HepG2 (cell line): ENCODE measurements around the gene PC. TPM values are rescaled to one million over a fixed set of nuclear protein-coding genes. Genes with fewer than 3 reads are reported as not detected.

Experiments
- AGO2 ChIP-seq: fragments of 200-400 bp; formaldehyde crosslinking; optimal IDR thresholded peaks from 2 replicates; pipeline ENCODE3; 2017; ENCODE audit warnings: mild to moderate bottlenecking, low read depth, low read length, moderate library complexity
- AKNA ChIP-seq: sonication (generic); formaldehyde crosslinking; IDR thresholded peaks from 2 replicates; pipeline ENCODE4 v1.4.0; 2020; ENCODE audit warnings: missing genetic modification reagents, borderline replicate concordance
- CEBPG ChIP-seq: IDR thresholded peaks from 2 replicates; pipeline ENCODE4 v1.6.1; 2016
- ELF3 ChIP-seq: IDR thresholded peaks from 2 replicates; pipeline ENCODE4 v1.6.1; 2016; ENCODE audit warnings: missing genetic modification reagents, missing compliant biosample characterization
- FOXA3 ChIP-seq: IDR thresholded peaks from 2 replicates; pipeline ENCODE4 v1.6.1; 2016; ENCODE audit warnings: missing genetic modification reagents, missing compliant biosample characterization
- JDP2 ChIP-seq: sonication (generic); formaldehyde crosslinking; IDR thresholded peaks from 2 replicates; pipeline ENCODE4 v1.8.1; 2022; ENCODE audit warnings: missing genetic modification reagents, borderline replicate concordance
- MYNN ChIP-seq: sonication (generic); formaldehyde crosslinking; IDR thresholded peaks from 2 replicates; pipeline ENCODE4 v1.4.0; 2020; ENCODE audit warnings: mild to moderate bottlenecking, low read depth, missing genetic modification reagents
- PAX8 ChIP-seq: sonication (generic); formaldehyde crosslinking; IDR thresholded peaks from 2 replicates; pipeline ENCODE4 v1.8.0; 2022; ENCODE audit warnings: mild to moderate bottlenecking, missing genetic modification reagents, borderline replicate concordance
- PHF5A ChIP-seq: IDR thresholded peaks from one replicate; pipeline ENCODE4 v1.6.1; 2018; ENCODE audit warnings: low read depth, missing genetic modification reagents; ENCODE audit not compliant: unreplicated experiment
- PITX1 ChIP-seq: sonication (generic); formaldehyde crosslinking; IDR thresholded peaks from 2 replicates; pipeline ENCODE4 v1.5.1; 2020; ENCODE audit warnings: mild to moderate bottlenecking, missing genetic modification reagents
- PRDM4 ChIP-seq: sonication (generic); formaldehyde crosslinking; IDR thresholded peaks from 2 replicates; pipeline ENCODE4 v1.9.0; 2021; ENCODE audit warnings: missing genetic modification reagents, borderline replicate concordance
- STAT5B ChIP-seq: sonication (generic); formaldehyde crosslinking; IDR thresholded peaks from 2 replicates; pipeline ENCODE4 v1.4.0; 2020; ENCODE audit warnings: missing genetic modification reagents
- TFE3 ChIP-seq: IDR thresholded peaks from 2 replicates; pipeline ENCODE4 v1.6.1; 2016
- TRIM22 ChIP-seq: fragments of 450-650 bp; IDR thresholded peaks from 2 replicates; pipeline ENCODE4 v1.6.1; 2017
- ZNF180 ChIP-seq: sonication (generic); formaldehyde crosslinking; IDR thresholded peaks from 2 replicates; pipeline ENCODE4 v1.4.0; 2020; ENCODE audit warnings: low read depth, missing genetic modification reagents, borderline replicate concordance
- ZNF224 ChIP-seq: sonication (generic); formaldehyde crosslinking; IDR thresholded peaks from 2 replicates; pipeline ENCODE4 v1.5.0; 2020; ENCODE audit warnings: mild to moderate bottlenecking, missing genetic modification reagents
- ZNF235 ChIP-seq: sonication (generic); formaldehyde crosslinking; IDR thresholded peaks from 2 replicates; pipeline ENCODE4 v1.8.1; 2023; ENCODE audit warnings: mild to moderate bottlenecking, missing genetic modification reagents, borderline replicate concordance
- ZNF496 ChIP-seq: sonication (generic); formaldehyde crosslinking; IDR thresholded peaks from 2 replicates; pipeline ENCODE4 v1.8.1; 2023; ENCODE audit warnings: mild to moderate bottlenecking, moderate library complexity, missing genetic modification reagents; ENCODE audit not compliant: insufficient replicate concordance
- ZNF501 ChIP-seq: sonication (generic); formaldehyde crosslinking; IDR thresholded peaks from 2 replicates; pipeline ENCODE4 v1.5.1; 2020; ENCODE audit warnings: mild to moderate bottlenecking, moderate library complexity, missing genetic modification reagents
- polyA plus RNA-seq, 8 experiments: library from polyadenylated mRNA; depleted of rRNA in 3 of 8; stranded (reverse) in 7 of 8; unstranded in 1 of 8; fragments of >200 nt; fragmentation: Illumina TruSeq in 4 of 8; extraction: Trizol in 4 of 8; gene quantifications; 2 replicates each; pipeline versions ENCODE4 v1.2.1 to v1.2.3, GENCODE V29; 2011 to 2016; ENCODE audit warnings: low read depth in 4 of 8, missing spikeins in 1 of 8, mixed read lengths in 1 of 8; ENCODE audit not compliant: insufficient read depth in 1 of 8
- total RNA-seq, 5 experiments: library from RNA; depleted of rRNA; stranded (reverse); fragments of >200 nt; fragmentation: Illumina TruSeq; extraction: Trizol; gene quantifications; 2 replicates each; pipeline ENCODE4 v1.2.3, GENCODE V29; 2016; ENCODE audit warnings: low read depth in 1 of 5

Gene PC
- total and polyA plus RNA-seq, 2 of the 13 experiments (the other 11 are each of a cell fraction or from before 2014, with no cell fraction given) = 29.0 to 39.0 TPM

- no peak; the same call in 1 of the 2 replicates for TF ChIP-seq TFE3 (CRISPR knock-in tag)
- TF ChIP-seq ZNF180 (CRISPR knock-in tag) = no peak
- TF ChIP-seq ZNF224 = no peak; the same call in 1 of the 2 replicates
- no peak for TF ChIP-seq PRDM4 (CRISPR knock-in tag)
- TF ChIP-seq STAT5B (CRISPR knock-in tag) = no peak; the same call in 1 of the 2 replicates
- peak; percentile 85 for TF ChIP-seq ELF3 (CRISPR knock-in tag)
- no peak for TF ChIP-seq MYNN (CRISPR knock-in tag)
- TF ChIP-seq PHF5A (CRISPR knock-in tag) = no peak
- no peak for TF ChIP-seq ZNF496 (CRISPR knock-in tag)
- no peak; the same call in 1 of the 2 replicates for TF ChIP-seq JDP2
- peak; percentile 99 for TF ChIP-seq AGO2
- no peak for TF ChIP-seq TRIM22
- peak; percentile 88; the same call in 1 of the 2 replicates for TF ChIP-seq PAX8 (CRISPR knock-in tag)
- TF ChIP-seq ZNF501 = peak; percentile 79
- no peak; the same call in 1 of the 2 replicates for TF ChIP-seq PITX1
- TF ChIP-seq FOXA3 = no peak; the same call in 1 of the 2 replicates
- no peak for TF ChIP-seq CEBPG (CRISPR knock-in tag)
- no peak; the same call in 1 of the 2 replicates for TF ChIP-seq ZNF235 (CRISPR knock-in tag)
- no peak for TF ChIP-seq AKNA (CRISPR knock-in tag)
Observed at GRCh38 chr11:66842896-66843775, 115.0 kb downstream of the PC start, which contains the start of gene RCE1 (continued).
